Activated naive CD4-positive, alpha-beta T cell treated with anti-CD3 and anti-CD28 coated beads, Interleukin-2, amount 50 U/mL, for 72 hours (primary cell): Measurements from ENCODE around the gene FBXO33. TPM values are rescaled to one million over a fixed set of nuclear protein-coding genes. Genes with fewer than 3 reads are reported as not detected.
A peak's percentile ranks its signal among the peaks of the same experiment; 100 is the strongest.

ENCODE experiments used
- ATAC-seq, 2 donors: fragments of 150-1000 bp; cut with Tn5 transposase; 2 replicates each; pipeline ENCODE4 v1.10.0; 2021; ENCODE audit warnings: mild to moderate bottlenecking in 2 of 2, moderate library complexity in 2 of 2
- DNase-seq, 2 donors: peaks; one replicate each; pipeline ENCODE4 v3.0.0; 2021 to 2022; ENCODE audit warnings: low spot score in 2 of 2
- H3K27ac Mint-ChIP-seq, 2 donors: one replicate each; pipeline ENCODE4 v1.8.0; 2022; ENCODE audit warnings: mild to moderate bottlenecking in 2 of 2, mixed read lengths in 2 of 2
- H3K36me3 Mint-ChIP-seq, 2 donors: one replicate each; pipeline ENCODE4 v1.8.0; 2022; ENCODE audit warnings: mixed read lengths in 2 of 2
- H3K9me3 Mint-ChIP-seq, 2 donors: one replicate each; pipeline ENCODE4 v1.8.0; 2022; ENCODE audit warnings: mixed read lengths in 2 of 2
- total RNA-seq, 2 donors: library from RNA; stranded (reverse); gene quantifications; one replicate each; pipeline ENCODE4 v1.2.3, GENCODE V29; 2022

The FBXO33 gene
- total RNA-seq, 2 donors from 2014 or later, result 15.6 to 25.9 TPM

- peak overlapping the region; percentile 73 to 81 for H3K27ac Mint-ChIP-seq
- no peak for DNase-seq
- no peaks in the 10 kb centered on the region for H3K9me3 Mint-ChIP-seq
- H3K36me3 Mint-ChIP-seq, result peaks cover 0 to 10% of the 10 kb centered on the region in 2 donors
- ATAC-seq, result peak; percentile 74 to 97
Measured at GRCh38 chr14:39395555-39396254, 36.5 kb downstream of the FBXO33 start.

GRCh38 chr14:39393289-39393688, 38.9 kb downstream of the FBXO33 start:
- Mint-ChIP-seq H3K27ac (peak overlapping the region in 1 of 2 donors; percentile 18), H3K9me3 (no peaks in the 10 kb centered on the region), H3K36me3 (peaks cover 0 to 10% of the 10 kb centered on the region in 2 donors)
- ATAC-seq (no peak), DNase-seq (no peak)

- no peaks in the 10 kb centered on the region for H3K9me3 Mint-ChIP-seq
- H3K27ac Mint-ChIP-seq, result no peak overlapping the region
- H3K36me3 Mint-ChIP-seq, result peaks cover 0 to 9% of the 10 kb centered on the region in 2 donors
- no peak for DNase-seq
- ATAC-seq, result no peak
Measured at GRCh38 chr14:39384177-39384576, 48.1 kb downstream of the FBXO33 start.

DNA sequence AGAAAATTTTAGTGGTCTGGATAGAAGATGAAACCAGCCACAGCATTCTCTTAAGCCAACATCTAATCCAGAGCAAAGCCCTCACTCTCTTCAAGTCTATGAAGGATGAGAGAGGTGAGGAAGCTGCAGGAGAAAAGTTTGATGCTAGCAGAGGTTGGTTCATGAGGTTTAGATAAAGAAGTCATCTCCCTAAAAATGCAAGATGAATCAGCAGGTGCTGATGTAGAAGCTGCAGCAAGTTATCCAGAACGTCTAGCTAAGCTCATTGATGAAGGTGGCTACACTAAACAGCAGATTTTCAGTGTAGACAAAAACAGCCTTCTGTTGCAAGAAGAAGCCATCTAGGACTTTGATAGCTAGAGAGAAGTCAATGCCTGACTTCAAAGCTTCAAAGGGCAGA, 48.5 kb downstream of the FBXO33 start:
- Mint-ChIP-seq H3K9me3 (no peaks in the 10 kb centered on the region), H3K36me3 (peaks cover 0 to 9% of the 10 kb centered on the region in 2 donors), H3K27ac (peak overlapping the region in 1 of 2 donors; percentile 33)
- DNase-seq (no peak), ATAC-seq (no peak)

DNA sequence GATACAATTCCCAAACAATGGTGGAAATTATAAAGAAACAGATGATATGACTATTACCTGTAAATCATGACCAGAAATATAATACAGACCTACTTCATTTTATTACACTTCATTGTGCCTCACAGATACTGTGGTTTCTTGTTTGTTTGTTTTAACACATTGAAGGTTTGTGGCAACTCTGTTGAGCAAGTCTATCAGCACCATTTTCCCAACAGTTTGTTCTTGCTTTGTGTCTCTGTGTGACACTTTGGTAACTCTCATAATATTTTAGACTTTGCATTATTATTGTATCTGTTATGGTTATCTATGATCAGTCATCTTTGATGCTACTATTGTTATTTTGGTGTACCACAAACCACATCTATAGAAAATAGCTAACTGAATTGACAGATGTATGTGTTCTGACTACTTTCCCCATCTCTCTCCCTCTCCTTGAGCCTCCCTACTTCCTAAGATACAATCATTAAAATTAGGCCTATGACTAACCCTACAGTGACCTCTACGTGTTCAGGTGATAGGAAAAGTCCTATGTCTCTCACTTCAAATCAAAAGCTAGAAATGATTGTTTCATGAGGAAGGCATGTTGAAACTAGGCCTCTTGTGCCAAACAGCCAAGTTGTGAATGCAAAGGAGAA, 49.1 kb downstream of the FBXO33 start:
- ATAC-seq, result peak; percentile 95 to 96
- H3K9me3 Mint-ChIP-seq, result no peaks in the 10 kb centered on the region
- H3K36me3 Mint-ChIP-seq, result peaks cover 0 to 9% of the 10 kb centered on the region in 2 donors
- no peak for DNase-seq
- peak overlapping the region; percentile 6 to 33 for H3K27ac Mint-ChIP-seq

DNA sequence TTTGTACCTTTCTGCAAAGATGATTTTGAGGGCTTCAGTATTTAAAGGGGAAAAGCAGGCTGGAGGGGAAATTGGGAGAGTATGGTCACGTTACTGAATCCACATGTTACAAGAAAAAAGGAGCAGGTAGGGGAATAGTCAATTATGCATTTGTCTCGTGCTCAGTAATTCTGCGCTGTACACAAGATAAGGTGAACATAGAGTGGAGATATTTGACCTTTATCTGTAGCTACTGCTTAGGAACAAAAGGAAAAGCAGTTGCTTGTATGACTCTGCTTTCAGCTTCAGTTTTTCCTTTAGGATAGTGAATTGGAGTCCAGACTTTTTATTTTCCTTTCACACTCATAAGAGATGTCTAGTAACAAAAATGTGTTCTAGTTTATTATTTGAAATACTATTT, 49.8 kb downstream of the FBXO33 start:
- Mint-ChIP-seq H3K27ac (no peak overlapping the region), H3K36me3 (peaks cover 0 to 9% of the 10 kb centered on the region in 2 donors), H3K9me3 (no peaks in the 10 kb centered on the region)
- ATAC-seq (no peak), DNase-seq (no peak)

GRCh38 chr14:39381366-39381765, 50.9 kb downstream of the FBXO33 start:
- DNase-seq, result no peak
- no peak overlapping the region for H3K27ac Mint-ChIP-seq
- ATAC-seq, result no peak
- no peaks in the 10 kb centered on the region for H3K9me3 Mint-ChIP-seq
- peaks cover 0 to under 1% of the 10 kb centered on the region in 2 donors for H3K36me3 Mint-ChIP-seq

GRCh38 chr14:39376667-39377403, 55.4 kb downstream of the FBXO33 start:
- Mint-ChIP-seq H3K27ac (peak overlapping the region in 1 of 2 donors; percentile 48), H3K36me3 (peaks cover 0 to 5% of the 10 kb centered on the region in 2 donors), H3K9me3 (no peaks in the 10 kb centered on the region)
- ATAC-seq (peak in 1 of 2 donors; percentile 39), DNase-seq (no peak)

- Mint-ChIP-seq H3K36me3 (peaks cover 5 to 6% of the 10 kb centered on the region in 2 donors), H3K9me3 (no peaks in the 10 kb centered on the region), H3K27ac (no peak overlapping the region)
- DNase-seq (no peak), ATAC-seq (no peak)
Measured at GRCh38 chr14:39374851-39375250, 57.4 kb downstream of the FBXO33 start.

- no peak overlapping the region for H3K27ac Mint-ChIP-seq
- DNase-seq, result no peak
- H3K36me3 Mint-ChIP-seq, result peaks cover 5 to 6% of the 10 kb centered on the region in 2 donors
- no peak for ATAC-seq
- H3K9me3 Mint-ChIP-seq, result no peaks in the 10 kb centered on the region
Measured at GRCh38 chr14:39372656-39373055, 59.6 kb downstream of the FBXO33 start.

DNA sequence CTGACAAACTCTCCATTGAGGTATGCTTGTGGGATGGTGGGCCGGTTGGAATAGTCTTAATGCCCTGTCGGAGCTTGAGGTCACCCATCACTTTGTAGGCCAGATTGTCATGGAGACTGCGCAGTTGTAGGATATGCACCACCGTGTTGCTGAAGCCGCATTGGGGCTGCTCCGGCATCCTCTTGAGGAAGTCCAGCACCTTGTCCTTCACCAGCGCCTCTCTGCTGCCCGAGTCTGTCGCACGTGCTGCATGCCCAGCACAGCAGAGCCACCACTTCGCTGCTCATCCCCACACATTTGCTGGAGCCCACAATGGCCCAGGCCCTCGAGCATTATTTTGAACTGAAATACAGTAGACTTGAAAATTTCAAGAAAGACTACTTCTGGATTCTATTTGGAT, 61.8 kb downstream of the FBXO33 start:
- H3K9me3 Mint-ChIP-seq, result peaks cover 2 to 6% of the 10 kb centered on the region in 2 donors
- no peak for ATAC-seq
- H3K27ac Mint-ChIP-seq, result no peak overlapping the region
- no peak for DNase-seq
- peaks cover 12% of the 10 kb centered on the region in 2 donors for H3K36me3 Mint-ChIP-seq

- peaks cover 4 to 9% of the 10 kb centered on the region in 2 donors for H3K9me3 Mint-ChIP-seq
- no peak for ATAC-seq
Measured at GRCh38 chr14:39369029-39369428, 63.2 kb downstream of the FBXO33 start.

DNA sequence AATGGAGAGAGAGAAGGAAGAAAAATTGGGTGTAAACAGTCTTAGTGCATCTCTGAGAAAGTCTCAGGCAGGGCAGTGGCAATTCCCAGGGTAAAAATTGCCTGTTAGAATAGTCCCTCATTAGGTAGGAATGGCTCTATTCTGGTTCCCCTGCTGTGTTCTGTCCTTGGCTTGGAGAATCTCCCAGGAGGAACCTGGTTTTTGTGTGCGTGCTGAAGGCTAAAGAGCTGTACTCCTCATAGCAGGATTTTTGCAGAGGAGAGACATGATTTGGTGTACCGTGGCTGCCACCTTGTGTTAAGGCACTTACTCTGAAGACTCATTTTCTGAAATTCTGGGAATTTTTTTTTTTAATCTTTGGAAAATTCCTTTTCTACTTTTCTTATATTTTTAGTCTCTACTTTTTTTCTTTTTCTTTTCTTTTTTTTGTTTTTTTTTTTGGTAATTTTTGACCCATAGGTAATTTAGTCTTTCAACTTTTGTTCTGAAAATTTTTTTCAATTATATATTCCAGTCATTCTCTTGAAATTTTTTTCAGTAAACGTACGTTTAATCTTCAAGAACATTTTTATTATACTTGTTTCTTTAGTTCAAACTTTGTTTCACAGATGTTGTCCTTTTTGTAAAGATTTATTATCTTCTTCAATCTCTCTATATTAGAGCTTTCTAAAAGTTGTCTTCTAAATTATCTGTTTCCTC, 63.8 kb downstream of the FBXO33 start:
- H3K36me3 Mint-ChIP-seq, result peaks cover 25 to 30% of the 10 kb centered on the region in 2 donors
- peak in 1 of 2 donors; percentile 26 for DNase-seq
- H3K9me3 Mint-ChIP-seq, result peaks cover 8 to 13% of the 10 kb centered on the region in 2 donors
- H3K27ac Mint-ChIP-seq, result no peak overlapping the region
- ATAC-seq, result no peak

More at GRCh38 chr14:39369029-39369428, 63.2 kb downstream of the FBXO33 start:
- Mint-ChIP-seq H3K27ac (no peak overlapping the region), H3K36me3 (peaks cover 18 to 24% of the 10 kb centered on the region in 2 donors)
- no peak for DNase-seq

DNA sequence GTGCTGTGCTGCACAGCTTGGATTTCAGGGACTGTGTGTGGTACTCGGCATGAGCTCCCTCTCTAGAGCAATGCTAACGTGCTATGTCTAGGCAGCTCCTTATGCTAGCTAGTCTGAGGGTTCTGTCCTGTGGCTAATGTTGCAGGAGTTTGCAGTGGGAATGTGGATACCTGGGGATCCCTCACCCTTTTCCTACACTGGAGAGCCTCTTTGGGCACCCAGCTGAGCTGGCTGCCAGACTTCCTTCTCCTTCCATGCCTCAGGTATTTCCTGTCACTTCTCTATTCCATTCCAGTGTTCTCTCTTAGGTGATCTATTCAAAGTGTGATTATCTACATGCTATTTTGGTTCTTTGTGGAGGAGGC, 64.9 kb downstream of the FBXO33 start:
- Mint-ChIP-seq H3K27ac (no peak overlapping the region), H3K9me3 (peaks cover 13 to 19% of the 10 kb centered on the region in 2 donors), H3K36me3 (peaks cover 34 to 35% of the 10 kb centered on the region in 2 donors)
- ATAC-seq (no peak), DNase-seq (no peak)

GRCh38 chr14:39366460-39367386, 65.5 kb downstream of the FBXO33 start:
- Mint-ChIP-seq H3K36me3 (peaks cover 38 to 40% of the 10 kb centered on the region in 2 donors), H3K27ac (peak overlapping the region; percentile 11 to 31), H3K9me3 (peaks cover 15 to 22% of the 10 kb centered on the region in 2 donors)
- ATAC-seq (no peak), DNase-seq (no peak)

GRCh38 chr14:39365354-39365753, 66.9 kb downstream of the FBXO33 start:
- no peak for ATAC-seq
- DNase-seq, result no peak
- peaks cover 15 to 22% of the 10 kb centered on the region in 2 donors for H3K9me3 Mint-ChIP-seq
- H3K27ac Mint-ChIP-seq, result no peak overlapping the region
- H3K36me3 Mint-ChIP-seq, result peaks cover 44 to 48% of the 10 kb centered on the region in 2 donors
